Panc1 (cell line): ENCODE measurements around the gene PCNX1. TPM values are rescaled to one million over a fixed set of nuclear protein-coding genes. Genes with fewer than 3 reads are reported as not detected.

Source experiments
- ATAC-seq: fragments of 200-7000 bp; cut with Tn5 transposase; 2 replicates; pipeline ENCODE4 v1.9.1; 2020; ENCODE audit warnings: mild to moderate bottlenecking, moderate library complexity
- BruUV-seq: library from RNA; stranded (reverse); fragments of 400-500 nt; replicated peaks from 2 replicates; lab custom pipeline; 2021; lab: Mats Ljungman, UMichigan
- CTCF ChIA-PET: fragments of 300-600 bp; sonication (Branson Sonifier 250); formaldehyde crosslinking; loops from one replicate; lab custom pipeline; 2022; ENCODE audit warnings: antibody characterized with exemption; lab: Charles Lee
- POLR2A ChIA-PET: fragments of 300-600 bp; sonication (Branson Sonifier 250); formaldehyde crosslinking; loops from one replicate; lab custom pipeline; 2022; ENCODE audit warnings: antibody characterized with exemption; lab: Charles Lee
- DNase-seq: peaks from one replicate; pipeline ENCODE4 v3.0.0-alpha.2; 2010; ENCODE audit warnings: low read depth, low spot score
- H3K27ac ChIP-seq: 2 replicates; pipeline ENCODE4 v1.5.1; 2011; ENCODE audit warnings: mild to moderate bottlenecking, low read length, inconsistent platforms
- H3K27me3 ChIP-seq: fragments of 200-500 bp; sonication (Bioruptor generic); 2 replicates; pipeline ENCODE4 v1.6.0; 2014; ENCODE audit warnings: low read length, inconsistent platforms; ENCODE audit not compliant: control insufficient read depth, insufficient read depth
- H3K36me3 ChIP-seq: fragments of 200-500 bp; sonication (Bioruptor generic); 2 replicates; pipeline ENCODE4 v1.5.1; 2014; ENCODE audit warnings: inconsistent platforms, mild to moderate bottlenecking, low read length, moderate library complexity; ENCODE audit not compliant: control insufficient read depth, insufficient read depth
- H3K4me1 ChIP-seq: 2 replicates; pipeline ENCODE4 v1.5.1; 2011; ENCODE audit warnings: inconsistent platforms, mild to moderate bottlenecking, low read length, moderate library complexity; ENCODE audit not compliant: control insufficient read depth, insufficient read depth
- H3K4me3 ChIP-seq, 2 experiments: 2 replicates each; pipeline ENCODE4 v1.5.1; 2011 to 2012; ENCODE audit warnings: low read depth in 2 of 2, low read length in 2 of 2, mild to moderate bottlenecking in 2 of 2, inconsistent platforms in 1 of 2, moderate library complexity in 1 of 2
- H3K9me3 ChIP-seq: fragments of 200-500 bp; sonication (Bioruptor generic); 2 replicates; pipeline ENCODE4 v1.5.1; 2014; ENCODE audit warnings: low read depth, mild to moderate bottlenecking, inconsistent platforms, low read length, moderate library complexity; ENCODE audit not compliant: control insufficient read depth, insufficient read depth
- POLR2AphosphoS5 ChIP-seq: IDR thresholded peaks from 2 replicates; pipeline ENCODE4 v1.6.1; 2012; ENCODE audit warnings: mild to moderate bottlenecking, low read depth, low read length, moderate library complexity
- SIN3A ChIP-seq: IDR thresholded peaks from 2 replicates; pipeline ENCODE4 v1.6.1; 2012; ENCODE audit warnings: low read depth, mild to moderate bottlenecking, low read length, moderate library complexity, borderline replicate concordance; ENCODE audit not compliant: insufficient read depth
- TCF7L2 ChIP-seq: IDR thresholded peaks from 2 replicates; pipeline ENCODE4 v1.6.1; 2011; ENCODE audit warnings: mild to moderate bottlenecking, low read depth, low read length, inconsistent platforms
- in situ Hi-C: cut with HindIII; loops from 2 replicates; pipeline ENCODE4 v1.10.0; 2016; ENCODE audit warnings: low sequenced_read_pairs, low pct_unique_long_range_greater_than_20kb
- intact Hi-C: fragments of 100-400 bp; cut with micrococcal nuclease; formaldehyde crosslinking; loops from one replicate; pipeline ENCODE4 v1.10.0; 2022; ENCODE audit not compliant: unreplicated experiment
- total RNA-seq: library from RNA; stranded (reverse); gene quantifications from one replicate; pipeline ENCODE4 v1.2.1, GENCODE V29; 2021; ENCODE audit not compliant: unreplicated experiment
- TF ChIP-seq, protein P1 (sequence below), 2 experiments: IDR thresholded peaks; 2 replicates each; pipeline ENCODE4 v1.6.1; 2011 to 2012; ENCODE audit warnings: low read depth in 2 of 2, control low read depth in 1 of 2, low read length in 1 of 2, mild to moderate bottlenecking in 1 of 2, moderate library complexity in 1 of 2; ENCODE audit not compliant: insufficient read depth in 1 of 2
- TF ChIP-seq, protein P2 (sequence below): fragments of 450-650 bp; IDR thresholded peaks from 2 replicates; pipeline ENCODE4 v1.5.1; 2017; ENCODE audit warnings: mild to moderate bottlenecking

PCNX1 gene
- total RNA-seq, 1 experiment from 2014 or later, result 30.5 TPM

DNA sequence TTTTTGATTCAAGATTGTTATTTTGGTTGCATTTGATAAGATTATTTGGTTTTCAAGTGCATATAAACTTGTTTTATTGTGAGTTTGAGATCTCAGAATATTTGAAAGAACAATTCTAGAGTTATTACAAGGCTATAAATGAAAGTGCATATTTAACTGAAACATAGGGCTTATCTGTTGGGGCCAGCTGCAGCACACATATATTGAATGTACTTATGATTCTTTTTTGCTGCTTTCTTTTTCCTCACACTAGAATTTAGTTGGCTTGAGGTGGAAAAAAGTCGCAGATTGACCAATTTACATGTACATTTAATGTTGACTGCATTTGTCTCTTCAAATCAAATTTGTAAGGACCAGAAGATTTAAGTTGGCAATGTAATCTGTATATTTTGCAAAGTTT lies 88.0 kb downstream of the PCNX1 start:
- intact Hi-C loops, result no loop called here
- in situ Hi-C loops, result no loop called here
- Histone ChIP-seq H3K4me3 (no peak overlapping the region), H3K9me3 (no peaks in the 10 kb centered on the region), H3K4me1 (no peaks in the 10 kb centered on the region), H3K27me3 (no peaks in the 10 kb centered on the region), H3K36me3 (no peaks in the 10 kb centered on the region), H3K27ac (no peak overlapping the region)
- no peak for ATAC-seq
- POLR2A ChIA-PET, result no interaction called here
- CTCF ChIA-PET, result no interaction called here
- BruUV-seq, result no TSS peak
- no peak for DNase-seq
- TF ChIP-seq TCF7L2, result no peak
- TF ChIP-seq SIN3A, result no peak
- TF ChIP-seq, protein P1, sequence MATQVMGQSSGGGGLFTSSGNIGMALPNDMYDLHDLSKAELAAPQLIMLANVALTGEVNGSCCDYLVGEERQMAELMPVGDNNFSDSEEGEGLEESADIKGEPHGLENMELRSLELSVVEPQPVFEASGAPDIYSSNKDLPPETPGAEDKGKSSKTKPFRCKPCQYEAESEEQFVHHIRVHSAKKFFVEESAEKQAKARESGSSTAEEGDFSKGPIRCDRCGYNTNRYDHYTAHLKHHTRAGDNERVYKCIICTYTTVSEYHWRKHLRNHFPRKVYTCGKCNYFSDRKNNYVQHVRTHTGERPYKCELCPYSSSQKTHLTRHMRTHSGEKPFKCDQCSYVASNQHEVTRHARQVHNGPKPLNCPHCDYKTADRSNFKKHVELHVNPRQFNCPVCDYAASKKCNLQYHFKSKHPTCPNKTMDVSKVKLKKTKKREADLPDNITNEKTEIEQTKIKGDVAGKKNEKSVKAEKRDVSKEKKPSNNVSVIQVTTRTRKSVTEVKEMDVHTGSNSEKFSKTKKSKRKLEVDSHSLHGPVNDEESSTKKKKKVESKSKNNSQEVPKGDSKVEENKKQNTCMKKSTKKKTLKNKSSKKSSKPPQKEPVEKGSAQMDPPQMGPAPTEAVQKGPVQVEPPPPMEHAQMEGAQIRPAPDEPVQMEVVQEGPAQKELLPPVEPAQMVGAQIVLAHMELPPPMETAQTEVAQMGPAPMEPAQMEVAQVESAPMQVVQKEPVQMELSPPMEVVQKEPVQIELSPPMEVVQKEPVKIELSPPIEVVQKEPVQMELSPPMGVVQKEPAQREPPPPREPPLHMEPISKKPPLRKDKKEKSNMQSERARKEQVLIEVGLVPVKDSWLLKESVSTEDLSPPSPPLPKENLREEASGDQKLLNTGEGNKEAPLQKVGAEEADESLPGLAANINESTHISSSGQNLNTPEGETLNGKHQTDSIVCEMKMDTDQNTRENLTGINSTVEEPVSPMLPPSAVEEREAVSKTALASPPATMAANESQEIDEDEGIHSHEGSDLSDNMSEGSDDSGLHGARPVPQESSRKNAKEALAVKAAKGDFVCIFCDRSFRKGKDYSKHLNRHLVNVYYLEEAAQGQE (IDR thresholded peaks at IDR 0.05; ENCODE audit: insufficient read depth in 1 of 2, low read depth in 2 of 2, low read length in 1 of 2), result no peak
- TF ChIP-seq POLR2AphosphoS5, result no peak

DNA sequence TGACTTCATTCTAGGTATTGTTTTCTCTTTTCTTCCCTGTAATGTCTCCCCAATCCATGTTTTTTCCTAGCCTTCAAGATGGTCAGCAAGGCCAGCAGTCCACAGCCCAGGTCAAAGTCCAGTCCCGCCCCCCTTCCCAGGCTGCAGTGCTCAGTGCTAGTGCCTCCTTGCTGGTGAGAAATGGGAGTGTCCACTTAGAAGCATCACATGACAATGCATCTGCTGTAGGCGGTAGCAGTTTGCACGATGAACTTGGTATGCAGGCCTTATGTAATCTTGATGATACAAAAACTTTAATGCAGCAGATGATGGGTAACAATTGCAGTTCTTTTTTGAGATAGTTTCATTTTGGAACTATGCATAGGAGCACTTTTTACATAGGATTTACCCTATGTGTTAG lies 88.4 kb downstream of the PCNX1 start:
- Histone ChIP-seq H3K36me3 (no peaks in the 10 kb centered on the region), H3K4me3 (no peak overlapping the region), H3K27me3 (no peaks in the 10 kb centered on the region), H3K9me3 (no peaks in the 10 kb centered on the region), H3K4me1 (no peaks in the 10 kb centered on the region), H3K27ac (no peak overlapping the region)
- TF ChIP-seq, protein P2, sequence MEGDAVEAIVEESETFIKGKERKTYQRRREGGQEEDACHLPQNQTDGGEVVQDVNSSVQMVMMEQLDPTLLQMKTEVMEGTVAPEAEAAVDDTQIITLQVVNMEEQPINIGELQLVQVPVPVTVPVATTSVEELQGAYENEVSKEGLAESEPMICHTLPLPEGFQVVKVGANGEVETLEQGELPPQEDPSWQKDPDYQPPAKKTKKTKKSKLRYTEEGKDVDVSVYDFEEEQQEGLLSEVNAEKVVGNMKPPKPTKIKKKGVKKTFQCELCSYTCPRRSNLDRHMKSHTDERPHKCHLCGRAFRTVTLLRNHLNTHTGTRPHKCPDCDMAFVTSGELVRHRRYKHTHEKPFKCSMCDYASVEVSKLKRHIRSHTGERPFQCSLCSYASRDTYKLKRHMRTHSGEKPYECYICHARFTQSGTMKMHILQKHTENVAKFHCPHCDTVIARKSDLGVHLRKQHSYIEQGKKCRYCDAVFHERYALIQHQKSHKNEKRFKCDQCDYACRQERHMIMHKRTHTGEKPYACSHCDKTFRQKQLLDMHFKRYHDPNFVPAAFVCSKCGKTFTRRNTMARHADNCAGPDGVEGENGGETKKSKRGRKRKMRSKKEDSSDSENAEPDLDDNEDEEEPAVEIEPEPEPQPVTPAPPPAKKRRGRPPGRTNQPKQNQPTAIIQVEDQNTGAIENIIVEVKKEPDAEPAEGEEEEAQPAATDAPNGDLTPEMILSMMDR, result no peak
- TF ChIP-seq, protein P1 (IDR thresholded peaks at IDR 0.05; ENCODE audit: insufficient read depth in 1 of 2, low read depth in 2 of 2, low read length in 1 of 2), result no peak
- intact Hi-C loops, result no loop called here
- no peak for ATAC-seq
- ChIA-PET POLR2A (no interaction called here), CTCF (no interaction called here)
- in situ Hi-C loops, result no loop called here
- DNase-seq, result no peak
- BruUV-seq, result no TSS peak
